ENCODE results near the gene GALNT10.

Gene GALNT10

DNA sequence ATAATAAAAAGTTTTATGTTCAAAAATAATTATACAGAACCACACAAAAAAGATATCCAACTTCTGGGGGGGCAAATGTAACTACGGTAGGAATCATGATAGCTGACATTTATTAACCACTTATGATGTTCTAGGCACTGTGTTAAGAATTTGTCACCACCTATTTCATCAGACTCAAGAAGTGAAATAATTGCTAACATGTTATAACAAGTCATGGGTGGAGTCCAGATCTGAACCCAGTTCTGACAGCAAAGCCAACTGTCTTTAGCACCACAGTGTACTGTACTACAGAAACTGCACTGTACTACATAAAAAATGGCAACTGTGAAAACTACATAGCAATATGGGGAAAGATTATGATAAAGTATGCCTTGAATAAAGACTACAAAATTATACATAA, 252.3 kb downstream of the GALNT10 start:
- no peak for DNase-seq (ENCODE audit: low read depth in 2 of 2)

- DNase-seq (ENCODE audit: low read depth in 2 of 2) = no peak
Observed at GRCh38 chr5:154444556-154445421, 254.3 kb downstream of the GALNT10 start.

DNA sequence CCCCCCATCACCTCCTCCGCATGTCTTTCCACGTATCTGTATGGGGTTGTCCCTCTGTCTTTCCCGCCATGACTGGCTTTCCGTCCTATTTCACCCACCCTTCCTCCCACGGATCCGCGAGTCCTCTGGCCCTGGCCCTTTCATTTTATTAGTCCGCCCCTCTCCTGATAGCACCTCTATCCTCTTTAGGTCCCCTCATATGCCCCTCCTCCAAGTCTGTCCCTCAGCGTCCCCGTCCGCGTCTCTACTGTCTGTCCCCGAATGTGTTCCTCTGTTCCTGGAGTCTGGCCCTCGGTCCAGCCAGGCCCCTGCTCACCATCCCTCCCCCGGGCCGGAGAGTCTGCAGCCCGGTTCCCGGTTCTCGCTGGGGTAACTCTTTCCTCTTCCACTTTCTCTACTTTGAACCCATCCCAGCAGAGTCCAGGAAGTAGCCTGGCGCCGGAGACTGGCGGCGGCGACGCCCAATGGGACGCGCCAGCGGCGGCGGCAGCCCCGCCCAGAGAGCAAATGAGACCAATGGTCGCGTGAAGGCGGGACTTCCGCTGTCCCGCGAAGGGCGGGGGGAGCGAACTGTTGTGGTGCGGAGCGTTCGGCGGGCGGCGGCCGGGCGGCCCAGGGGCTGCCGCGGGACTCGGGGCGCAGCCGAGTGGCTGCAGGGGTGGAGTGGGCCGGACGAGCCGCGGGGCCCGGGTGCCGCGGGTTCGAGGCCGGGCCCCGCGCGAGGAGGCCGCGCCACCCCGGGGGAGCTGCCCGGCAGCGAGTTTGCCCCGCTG, 255.1 kb downstream of the GALNT10 start, which contains the start of gene SAP30L:
Gene SAP30L (plus strand): TSS at position 576 of the 773 bp plus-strand sequence. CDS start 608 bp downstream, outside the sequence.
- peak; percentile 89 to 90 for DNase-seq (ENCODE audit: low read depth in 2 of 2)

- no peak for DNase-seq (ENCODE audit: low read depth in 2 of 2)
Observed at GRCh38 chr5:154446195-154447088, 255.9 kb downstream of the GALNT10 start.

- DNase-seq (ENCODE audit: low read depth in 2 of 2) = no peak
Observed at GRCh38 chr5:154447089-154447725, 256.7 kb downstream of the GALNT10 start.

- no peak for DNase-seq (ENCODE audit: low read depth in 2 of 2)
Observed at GRCh38 chr5:154449786-154450185, 259.3 kb downstream of the GALNT10 start.

- no peak for DNase-seq (ENCODE audit: low read depth in 2 of 2)
Observed at GRCh38 chr5:154451957-154452356, 261.4 kb downstream of the GALNT10 start.

DNA sequence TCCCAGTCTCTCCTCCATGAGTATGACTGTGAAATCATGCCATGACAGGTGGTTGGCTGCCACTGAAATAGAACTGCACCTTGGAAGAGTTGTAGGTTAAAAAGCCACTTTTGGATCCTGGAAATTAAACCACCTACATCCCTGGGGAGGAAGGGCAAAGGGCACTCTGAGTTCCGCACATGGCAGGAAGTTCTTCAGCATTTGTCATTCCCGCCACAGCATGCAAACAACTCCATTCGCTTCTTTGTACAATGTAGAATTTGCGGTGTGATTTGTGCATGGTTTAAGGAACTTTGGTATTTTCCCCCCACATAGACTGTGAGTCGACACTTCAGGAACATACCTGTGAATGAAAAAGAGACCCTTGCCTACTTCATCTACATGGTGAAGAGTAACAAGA, 265.1 kb downstream of the GALNT10 start:
- DNase-seq (ENCODE audit: low read depth in 2 of 2) = no peak

DNA sequence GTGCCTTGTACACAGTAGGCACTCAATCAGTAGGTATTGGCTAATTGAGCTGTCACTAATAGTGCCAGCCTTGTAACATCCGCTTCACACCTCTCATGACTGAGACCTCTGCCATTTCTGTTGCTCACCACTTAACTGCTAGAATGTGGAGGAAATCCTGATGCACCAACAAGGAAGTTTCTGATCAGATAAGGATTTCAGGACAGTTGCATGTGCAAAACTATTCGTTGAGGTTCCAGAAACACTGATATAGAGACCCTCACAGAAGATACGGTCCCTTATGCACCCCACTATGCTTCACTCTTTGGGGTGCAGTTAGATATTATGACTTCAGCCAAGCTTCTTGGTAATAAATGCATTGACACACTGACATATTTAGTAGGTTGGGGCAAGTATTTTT, 266.0 kb downstream of the GALNT10 start:
- DNase-seq (ENCODE audit: low read depth in 2 of 2) = no peak

GRCh38 chr5:154459015-154459414, 268.5 kb downstream of the GALNT10 start:
- no peak for DNase-seq (ENCODE audit: low read depth in 2 of 2)

GRCh38 chr5:154460172-154460571, 269.6 kb downstream of the GALNT10 start:
- no peak for DNase-seq (ENCODE audit: low read depth in 2 of 2)

- no peak for DNase-seq (ENCODE audit: low read depth in 2 of 2)
Observed at GRCh38 chr5:154461531-154461930, 271.0 kb downstream of the GALNT10 start.

DNA sequence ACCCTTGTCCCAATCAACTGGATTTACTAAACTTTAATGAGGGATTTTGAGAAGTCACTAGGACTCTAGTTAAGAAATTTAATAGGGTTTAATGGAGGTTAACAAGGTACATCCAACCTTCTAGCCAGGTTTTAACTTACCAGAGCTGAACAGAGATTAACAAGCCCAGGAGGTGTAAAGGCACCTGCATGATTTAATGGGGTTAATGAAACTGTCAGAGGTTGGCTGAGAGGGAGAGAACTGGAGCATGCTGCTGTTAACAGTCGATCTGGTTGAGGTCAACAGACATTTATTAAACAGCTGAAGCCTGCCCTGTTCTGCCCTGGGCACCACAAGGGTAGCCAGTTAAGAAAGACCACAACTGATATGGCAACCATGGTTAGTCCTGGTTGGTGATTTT, 273.9 kb downstream of the GALNT10 start:
- DNase-seq (ENCODE audit: low read depth in 2 of 2) = no peak

DNA sequence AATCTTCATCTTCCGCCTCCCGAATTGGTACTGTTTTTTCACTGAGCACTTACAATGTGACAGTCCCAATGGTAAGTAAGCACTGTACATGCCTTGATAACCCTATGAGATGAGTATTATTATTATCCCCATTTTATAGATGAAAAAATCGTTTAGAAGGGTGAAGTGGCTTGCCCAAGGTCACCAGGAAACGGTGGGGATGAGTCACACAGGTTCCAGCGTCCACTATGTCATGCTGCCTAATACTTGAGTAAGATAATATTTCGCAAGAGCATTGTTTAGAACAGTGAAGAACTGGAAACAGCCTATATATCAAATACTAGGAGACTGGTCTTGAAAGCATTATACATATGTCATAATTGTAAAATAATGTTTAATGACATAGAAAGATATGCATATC, 274.6 kb downstream of the GALNT10 start:
- no peak for DNase-seq (ENCODE audit: low read depth in 2 of 2)

GRCh38 chr5:154466147-154466546, 275.6 kb downstream of the GALNT10 start:
- DNase-seq (ENCODE audit: low read depth in 2 of 2) = no peak

- no peak for DNase-seq (ENCODE audit: low read depth in 2 of 2)
Observed at GRCh38 chr5:154466671-154467070, 276.1 kb downstream of the GALNT10 start.

- DNase-seq (ENCODE audit: low read depth in 2 of 2) = peak; percentile 44 to 59
Observed at GRCh38 chr5:154467655-154468354, 277.3 kb downstream of the GALNT10 start.

DNA sequence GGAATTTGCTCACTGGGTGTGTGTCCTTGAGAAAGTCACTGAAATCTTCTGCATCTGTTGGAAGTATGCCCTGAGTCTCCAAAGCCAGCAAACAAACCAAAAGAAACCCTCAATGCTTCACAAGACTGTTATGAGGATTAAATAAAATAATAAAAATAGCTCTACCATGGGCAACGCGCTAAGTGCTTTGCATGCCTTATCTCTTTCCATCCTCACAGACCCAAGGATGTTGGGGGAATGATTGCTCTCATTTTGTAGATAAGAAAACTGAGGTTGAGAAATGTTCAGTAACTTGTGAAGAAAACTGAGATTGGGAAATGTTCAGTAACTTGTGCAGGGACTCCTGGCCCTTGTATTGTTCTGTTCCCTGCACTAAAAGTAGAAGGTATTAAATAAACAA, 279.6 kb downstream of the GALNT10 start:
- DNase-seq (ENCODE audit: low read depth in 2 of 2) = no peak

Measured in stimulated activated CD8-positive, alpha-beta memory T cell treated with anti-CD3 and anti-CD28 coated beads, Interleukin-2, amount 100 ng/mL, for 1 hour (primary cell).